H1 (cell line): ENCODE measurements around the gene NDNF. TPM values are rescaled to one million over a fixed set of nuclear protein-coding genes. Genes with fewer than 3 reads are reported as not detected.

Source experiments
- CTCF ChIA-PET: fragments of 300-600 bp; sonication (Branson Sonifier 250); formaldehyde crosslinking; loops from one replicate; lab custom pipeline; 2021; ENCODE audit not compliant: partially characterized antibody; lab: Charles Lee
- POLR2A ChIA-PET: fragments of 300-600 bp; sonication (Branson Sonifier 250); formaldehyde crosslinking; loops from one replicate; lab custom pipeline; 2021; ENCODE audit warnings: inconsistent platforms; ENCODE audit not compliant: partially characterized antibody; lab: Charles Lee
- DNase-seq, 2 experiments: peaks; one replicate each; pipeline versions ENCODE4 v3.0.0 to v3.0.0-alpha.2; 2010 to 2022; ENCODE audit warnings: low spot score in 2 of 2, low read depth in 1 of 2, mixed read lengths in 1 of 2
- FAIRE-seq: peaks from 2 replicates; lab custom pipeline; 2011; peaks lifted over from hg19 to GRCh38; lab: Jason Lieb, UNC
- H2AFZ ChIP-seq: 2 replicates; pipeline ENCODE4 v1.8.1; 2012; ENCODE audit warnings: low read length, inconsistent platforms
- H2AK5ac ChIP-seq: 2 replicates; pipeline ENCODE4 v1.6.1; 2013; ENCODE audit warnings: low read depth, low read length
- H2BK120ac ChIP-seq: replicated peaks from 2 replicates; pipeline ENCODE3; 2013; ENCODE audit warnings: low read depth, low read length, inconsistent platforms
- H2BK12ac ChIP-seq: 2 replicates; pipeline ENCODE4 v1.6.1; 2013; ENCODE audit warnings: low read depth, low read length
- H2BK15ac ChIP-seq: 2 replicates; pipeline ENCODE4 v1.6.1; 2013; ENCODE audit warnings: low read length
- H2BK20ac ChIP-seq: 2 replicates; pipeline ENCODE4 v1.6.1; 2013; ENCODE audit warnings: low read length
- H2BK5ac ChIP-seq: 2 replicates; pipeline ENCODE4 v1.6.1; 2013; ENCODE audit warnings: low read depth, low read length
- H3K14ac ChIP-seq: 2 replicates; pipeline ENCODE4 v1.6.1; 2013; ENCODE audit warnings: inconsistent platforms; ENCODE audit not compliant: insufficient read length
- H3K18ac ChIP-seq: 2 replicates; pipeline ENCODE4 v1.6.1; 2013; ENCODE audit warnings: low read length; ENCODE audit errors: extremely low read depth
- H3K23ac ChIP-seq: 2 replicates; pipeline ENCODE4 v1.6.1; 2013; ENCODE audit warnings: inconsistent platforms; ENCODE audit not compliant: insufficient read length
- H3K23me2 ChIP-seq: 2 replicates; pipeline ENCODE4 v1.6.1; 2013; ENCODE audit warnings: low read depth, low read length
- H3K27ac ChIP-seq: 2 replicates; pipeline ENCODE4 v1.6.1; 2011; ENCODE audit warnings: low read depth, low read length, inconsistent platforms
- H3K27me3 ChIP-seq, 4 experiments: replicated peaks in 1 of 4; 1 replicate in 1 of 4; 2 replicates in 3 of 4; pipeline versions ENCODE4 v1.6.1 to v1.8.1; 2011 to 2013; ENCODE audit warnings: low read length in 3 of 4, mild to moderate bottlenecking in 3 of 4, inconsistent platforms in 2 of 4, mixed read lengths in 2 of 4, moderate library complexity in 1 of 4; ENCODE audit not compliant: control insufficient read depth in 3 of 4, insufficient read depth in 3 of 4; ENCODE audit errors: extremely low read depth in 1 of 4
- H3K36me3 ChIP-seq, 4 experiments: 2 replicates each; pipeline versions ENCODE4 v1.6.1 to v1.8.1; 2011 to 2013; ENCODE audit warnings: mild to moderate bottlenecking in 4 of 4, low read length in 3 of 4, moderate library complexity in 2 of 4, control low read depth in 1 of 4, inconsistent platforms in 1 of 4; ENCODE audit not compliant: insufficient read depth in 4 of 4, control insufficient read depth in 2 of 4
- H3K4ac ChIP-seq: replicated peaks from 2 replicates; pipeline ENCODE3; 2013; ENCODE audit warnings: low read length, low read depth, mixed read lengths, inconsistent platforms; ENCODE audit not compliant: insufficient read length
- H3K4me1 ChIP-seq, 4 experiments: replicated peaks in 1 of 4; 1 replicate in 1 of 4; 2 replicates in 3 of 4; pipeline versions ENCODE4 v1.6.1 to v1.8.1; 2011 to 2013; ENCODE audit warnings: low read length in 3 of 4, inconsistent platforms in 2 of 4, mixed read lengths in 1 of 4; ENCODE audit not compliant: insufficient read depth in 4 of 4, control insufficient read depth in 3 of 4
- H3K4me2 ChIP-seq, 2 experiments: 2 replicates each; pipeline versions ENCODE4 v1.6.1 to v1.8.1; 2011 to 2013; ENCODE audit warnings: low read depth in 2 of 2, low read length in 2 of 2, control low read depth in 1 of 2, inconsistent platforms in 1 of 2, mild to moderate bottlenecking in 1 of 2; ENCODE audit not compliant: insufficient read depth in 1 of 2
- H3K4me3 ChIP-seq, 4 experiments: fragments of 200-600, 300-600 bp in 1 of 4; sonication (generic), shearing (Covaris generic), sonication (Bioruptor Twin) in 1 of 4; 2 replicates each; pipeline versions ENCODE4 v1.5.1 to v1.8.1; 2011 to 2016; ENCODE audit warnings: low read length in 4 of 4, low read depth in 3 of 4, control low read depth in 2 of 4, inconsistent platforms in 2 of 4, mild to moderate bottlenecking in 2 of 4, mixed read lengths in 1 of 4, moderate library complexity in 1 of 4; ENCODE audit not compliant: insufficient read depth in 2 of 4; ENCODE audit errors: extremely low read depth in 1 of 4
- H3K56ac ChIP-seq: replicated peaks from 2 replicates; pipeline ENCODE3; 2013; ENCODE audit warnings: low read depth, mild to moderate bottlenecking, mixed read lengths, low read length, inconsistent platforms; ENCODE audit not compliant: insufficient read length
- H3K79me1 ChIP-seq: 2 replicates; pipeline ENCODE4 v1.6.1; 2013; ENCODE audit warnings: low read depth, low read length, control low read depth
- H3K79me2 ChIP-seq, 2 experiments: 2 replicates each; pipeline versions ENCODE4 v1.6.1 to v1.8.1; 2012 to 2013; ENCODE audit warnings: low read length in 2 of 2, mild to moderate bottlenecking in 2 of 2, inconsistent platforms in 1 of 2; ENCODE audit not compliant: insufficient read depth in 2 of 2, control insufficient read depth in 1 of 2
- H3K9ac ChIP-seq, 4 experiments: replicated peaks in 1 of 4; 1 replicate in 1 of 4; 2 replicates in 3 of 4; pipeline versions ENCODE4 v1.6.1 to v1.8.1; 2011 to 2013; ENCODE audit warnings: low read depth in 3 of 4, low read length in 3 of 4, control low read depth in 2 of 4, mild to moderate bottlenecking in 2 of 4, moderate library complexity in 2 of 4, inconsistent platforms in 1 of 4; ENCODE audit errors: extremely low read depth in 1 of 4
- H3K9me3 ChIP-seq, 2 experiments: 2 replicates each; pipeline versions ENCODE4 v1.6.1 to v1.8.1; 2012 to 2013; ENCODE audit warnings: mild to moderate bottlenecking in 2 of 2, moderate library complexity in 2 of 2, control low read depth in 1 of 2, inconsistent platforms in 1 of 2, low read depth in 1 of 2, low read length in 1 of 2, mixed read lengths in 1 of 2; ENCODE audit not compliant: insufficient read depth in 2 of 2
- H4K20me1 ChIP-seq, 2 experiments: replicated peaks in 1 of 2; 2 replicates each; pipeline versions ENCODE3 to v1.8.1; 2011 to 2013; ENCODE audit warnings: inconsistent platforms in 2 of 2, low read length in 2 of 2, mild to moderate bottlenecking in 1 of 2; ENCODE audit not compliant: insufficient read depth in 2 of 2, control insufficient read depth in 1 of 2
- H4K5ac ChIP-seq: 2 replicates; pipeline ENCODE4 v1.6.1; 2013; ENCODE audit warnings: low read length, low read depth, mixed read lengths, inconsistent platforms; ENCODE audit not compliant: insufficient read length
- H4K8ac ChIP-seq: 2 replicates; pipeline ENCODE4 v1.8.0; 2013; ENCODE audit warnings: mild to moderate bottlenecking, moderate library complexity, low read length, inconsistent platforms; ENCODE audit not compliant: insufficient read depth; ENCODE audit errors: extremely low read depth
- H4K91ac ChIP-seq: replicated peaks from 2 replicates; pipeline ENCODE3; 2013; ENCODE audit warnings: low read length, mixed read lengths, inconsistent platforms; ENCODE audit not compliant: insufficient read length
- BRCA1 ChIP-seq: IDR thresholded peaks from 2 replicates; pipeline ENCODE4 v1.6.1; 2012; ENCODE audit warnings: low read depth, low read length, improper control_type of control experiment
- CBX5 ChIP-seq: fragments of 300-800, 300-1000 bp; sonication (generic); IDR thresholded peaks from 2 replicates; pipeline ENCODE4 v1.7.1; 2016; ENCODE audit warnings: antibody characterized with exemption, low read length, low read depth
- CEBPB ChIP-seq: IDR thresholded peaks from 2 replicates; pipeline ENCODE4 v1.6.1; 2012; ENCODE audit warnings: low read depth, low read length
- CTBP2 ChIP-seq: IDR thresholded peaks from 2 replicates; pipeline ENCODE4 v1.7.0; 2011; ENCODE audit warnings: borderline replicate concordance, mild to moderate bottlenecking, moderate library complexity, mixed read lengths, low read length; ENCODE audit not compliant: insufficient read depth, insufficient read length
- RAD21 ChIP-seq, 2 experiments: IDR thresholded peaks in 1 of 2; conservative IDR thresholded peaks in 1 of 2; 2 replicates each; pipeline ENCODE4 v1.6.1; 2011; ENCODE audit warnings: low read depth in 2 of 2, low read length in 2 of 2, improper control_type of control experiment in 1 of 2, inconsistent platforms in 1 of 2, mild to moderate bottlenecking in 1 of 2, moderate library complexity in 1 of 2
- RFX5 ChIP-seq: IDR thresholded peaks from 2 replicates; pipeline ENCODE4 v1.6.1; 2011; ENCODE audit warnings: low read depth, low read length, improper control_type of control experiment, borderline replicate concordance
- SRF ChIP-seq: IDR thresholded peaks from 2 replicates; pipeline ENCODE4 v1.6.1; 2011; ENCODE audit warnings: mild to moderate bottlenecking, low read depth, low read length, moderate library complexity
- polyA plus RNA-seq, 7 experiments: library from polyadenylated mRNA; depleted of rRNA in 3 of 7; stranded (reverse) in 5 of 7; unstranded in 2 of 7; fragments of >200 nt in 5 of 7; fragments of 200-250 nt in 2 of 7; gene quantifications; 1 replicate in 5 of 7; 2 replicates in 1 of 7; 4 replicates in 1 of 7; pipeline versions ENCODE4 v1.2.1 to v1.2.3, GENCODE V29; 2011 to 2013; ENCODE audit warnings: missing spikeins in 2 of 7, mixed read lengths in 2 of 7
- total RNA-seq: library from RNA; stranded (reverse); fragmentation: NEBNext Ultra II Directional; extraction: Animal tissue kit (Norgen Biotek cat#: 25700); gene quantifications from 2 replicates; pipeline ENCODE4 v1.2.1, GENCODE V29; 2021
- TF ChIP-seq, protein P1 (sequence below), 3 experiments: IDR thresholded peaks; 1 replicate in 2 of 3; 2 replicates in 1 of 3; pipeline versions ENCODE4 v1.5.1 to v1.6.1; 2011; ENCODE audit warnings: low read length in 3 of 3, mild to moderate bottlenecking in 3 of 3, inconsistent platforms in 2 of 3, low read depth in 1 of 3, moderate library complexity in 1 of 3; ENCODE audit not compliant: insufficient read depth in 1 of 3; ENCODE audit errors: control extremely low read depth in 1 of 3

NDNF gene
- total and polyA plus RNA-seq, 2 of the 8 experiments (the other 6 are each of a cell fraction or from before 2014, with no cell fraction given), result 0.70 to 1.6 TPM

DNA sequence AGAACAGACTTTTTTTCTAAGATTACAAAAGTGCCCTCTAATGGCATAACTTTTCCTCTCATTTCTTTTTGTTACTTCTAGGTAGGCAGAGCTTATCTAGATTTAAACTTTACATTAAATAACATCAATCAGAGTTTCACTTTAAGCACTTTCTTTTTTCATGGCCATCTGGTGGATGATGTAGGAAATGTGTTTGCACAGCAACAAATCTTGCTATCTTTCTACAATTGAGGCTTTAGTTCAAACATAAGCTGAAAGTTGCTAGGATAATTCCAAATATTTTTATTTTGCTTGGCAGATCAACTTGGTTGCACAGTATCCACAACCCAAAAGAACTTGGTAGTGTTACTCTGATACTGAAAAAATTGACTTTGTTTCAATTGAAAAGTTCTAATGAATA, 22.0 kb downstream of the NDNF start:
- POLR2A ChIA-PET, result no interaction called here
- H2BK12ac ChIP-seq, result no peak overlapping the region
- H3K23ac ChIP-seq, result no peak overlapping the region
- no peak overlapping the region for H2BK20ac ChIP-seq
- H4K91ac ChIP-seq, result no peak overlapping the region
- no peak overlapping the region for H3K18ac ChIP-seq
- no peaks in the 10 kb centered on the region for H3K27me3 ChIP-seq
- H4K20me1 ChIP-seq, result no peaks in the 10 kb centered on the region
- H3K27ac ChIP-seq, result no peak overlapping the region
- H4K8ac ChIP-seq, result no peak overlapping the region
- no peak overlapping the region for H3K4me2 ChIP-seq
- FAIRE-seq, result peak; percentile 28
- no peak overlapping the region for H3K4ac ChIP-seq
- no peaks in the 10 kb centered on the region for H3K9me3 ChIP-seq
- H3K23me2 ChIP-seq, result no peaks in the 10 kb centered on the region
- H3K9ac ChIP-seq, result no peak overlapping the region
- no peak overlapping the region for H3K14ac ChIP-seq
- H2BK15ac ChIP-seq, result no peak overlapping the region
- H2BK120ac ChIP-seq, result no peak overlapping the region
- TF ChIP-seq CEBPB (no peak), CTBP2 (no peak), SRF (no peak), RAD21 (IDR thresholded peaks at IDR 0.05 in 1 of 2, conservative IDR thresholded peaks at IDR 0.05 in 1 of 2; ENCODE audit: low read depth in 2 of 2, low read length in 2 of 2) (peak; percentile 15 to 29; a peak in 2 of 4 replicates), BRCA1 (no peak), CBX5 (no peak), RFX5 (no peak)
- TF ChIP-seq, protein P1, sequence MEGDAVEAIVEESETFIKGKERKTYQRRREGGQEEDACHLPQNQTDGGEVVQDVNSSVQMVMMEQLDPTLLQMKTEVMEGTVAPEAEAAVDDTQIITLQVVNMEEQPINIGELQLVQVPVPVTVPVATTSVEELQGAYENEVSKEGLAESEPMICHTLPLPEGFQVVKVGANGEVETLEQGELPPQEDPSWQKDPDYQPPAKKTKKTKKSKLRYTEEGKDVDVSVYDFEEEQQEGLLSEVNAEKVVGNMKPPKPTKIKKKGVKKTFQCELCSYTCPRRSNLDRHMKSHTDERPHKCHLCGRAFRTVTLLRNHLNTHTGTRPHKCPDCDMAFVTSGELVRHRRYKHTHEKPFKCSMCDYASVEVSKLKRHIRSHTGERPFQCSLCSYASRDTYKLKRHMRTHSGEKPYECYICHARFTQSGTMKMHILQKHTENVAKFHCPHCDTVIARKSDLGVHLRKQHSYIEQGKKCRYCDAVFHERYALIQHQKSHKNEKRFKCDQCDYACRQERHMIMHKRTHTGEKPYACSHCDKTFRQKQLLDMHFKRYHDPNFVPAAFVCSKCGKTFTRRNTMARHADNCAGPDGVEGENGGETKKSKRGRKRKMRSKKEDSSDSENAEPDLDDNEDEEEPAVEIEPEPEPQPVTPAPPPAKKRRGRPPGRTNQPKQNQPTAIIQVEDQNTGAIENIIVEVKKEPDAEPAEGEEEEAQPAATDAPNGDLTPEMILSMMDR (IDR thresholded peaks at IDR 0.05; ENCODE audit: control extremely low read depth in 1 of 3, insufficient read depth in 1 of 3, low read depth in 1 of 3, low read length in 3 of 3), result peak in 1 of 3 experiments; percentile 29; a peak in 1 of 4 replicates
- DNase-seq, result no peak
- H3K79me2 ChIP-seq, result no peaks in the 10 kb centered on the region
- no peak overlapping the region for H2AFZ ChIP-seq
- no peaks in the 10 kb centered on the region for H3K36me3 ChIP-seq
- H3K79me1 ChIP-seq, result no peaks in the 10 kb centered on the region
- no peak overlapping the region for H3K56ac ChIP-seq
- H3K4me1 ChIP-seq, result no peaks in the 10 kb centered on the region
- H2AK5ac ChIP-seq, result no peak overlapping the region
- H3K4me3 ChIP-seq, result no peak overlapping the region
- CTCF ChIA-PET, result interaction anchor here (0.6 to 1.5 kb wide), 9 partner anchors 12 to 206 kb away, joined by 3 to 5 read pairs (median 4); no protein-coding TSS in a partner anchor
- no peak overlapping the region for H4K5ac ChIP-seq
- H2BK5ac ChIP-seq, result no peak overlapping the region
